Spinal cord (tissue), 10 donors: Measurements from ENCODE around the gene PCBP2. TPM values are rescaled to one million over a fixed set of nuclear protein-coding genes. Genes with fewer than 3 reads are reported as not detected.

ENCODE experiments used
- DNase-seq, 6 donors: peaks; one replicate each; pipeline versions ENCODE4 v3.0.0 to v3.0.0-alpha.2; 2013 to 2015; ENCODE audit warnings: low spot score in 6 of 6, low read depth in 4 of 6
- H3K27ac ChIP-seq: one replicate; pipeline ENCODE4 v1.5.1; 2013; ENCODE audit warnings: low read depth, low read length, control low read depth
- H3K27me3 ChIP-seq: one replicate; pipeline ENCODE4 v1.6.1; 2013; ENCODE audit warnings: low read length; ENCODE audit not compliant: control insufficient read depth, insufficient read depth
- H3K36me3 ChIP-seq: one replicate; pipeline ENCODE4 v1.6.1; 2013; ENCODE audit warnings: low read length; ENCODE audit not compliant: control insufficient read depth, insufficient read depth
- H3K4me1 ChIP-seq: one replicate; pipeline ENCODE4 v1.6.1; 2013; ENCODE audit warnings: low read length; ENCODE audit not compliant: control insufficient read depth, insufficient read depth
- H3K4me3 ChIP-seq: one replicate; pipeline ENCODE4 v1.5.1; 2013; ENCODE audit warnings: low read depth, low read length, control low read depth
- H3K9me3 ChIP-seq: one replicate; pipeline ENCODE4 v1.6.1; 2013; ENCODE audit warnings: low read length; ENCODE audit not compliant: control insufficient read depth, insufficient read depth
- WGBS: methylation state at CpG from one replicate; pipeline ENCODE4 v1.1.5; 2013; ENCODE audit warnings: missing lambda C conversion rate; ENCODE audit not compliant: insufficient coverage; 5-methylcytosine and 5-hydroxymethylcytosine counted together
- polyA plus RNA-seq, 2 donors: library from polyadenylated mRNA; unstranded; fragments of 120-200 nt; gene quantifications; one replicate each; pipeline ENCODE4 v1.2.1, GENCODE V29; 2013; ENCODE audit not compliant: insufficient read length in 2 of 2
- small RNA-seq: library from RNA; depleted of rRNA; stranded (forward); fragments of <200 nt; gene quantifications from one replicate; pipeline ENCODE3, GENCODE V24; 2014; ENCODE audit warnings: low replicate concordance
- total RNA-seq, 2 donors: library from RNA; depleted of rRNA in 1 of 2; stranded (reverse); fragments of 120-200 nt in 1 of 2; fragments of >200 nt in 1 of 2; gene quantifications; one replicate each; pipeline versions ENCODE4 v1.2.3 to v1.2.4, GENCODE V29; 2013 to 2014
- donor health status: healthy.

The PCBP2 gene
- total and polyA plus RNA-seq, 4 donors, result 287 to 700 (median 525) TPM

DNA sequence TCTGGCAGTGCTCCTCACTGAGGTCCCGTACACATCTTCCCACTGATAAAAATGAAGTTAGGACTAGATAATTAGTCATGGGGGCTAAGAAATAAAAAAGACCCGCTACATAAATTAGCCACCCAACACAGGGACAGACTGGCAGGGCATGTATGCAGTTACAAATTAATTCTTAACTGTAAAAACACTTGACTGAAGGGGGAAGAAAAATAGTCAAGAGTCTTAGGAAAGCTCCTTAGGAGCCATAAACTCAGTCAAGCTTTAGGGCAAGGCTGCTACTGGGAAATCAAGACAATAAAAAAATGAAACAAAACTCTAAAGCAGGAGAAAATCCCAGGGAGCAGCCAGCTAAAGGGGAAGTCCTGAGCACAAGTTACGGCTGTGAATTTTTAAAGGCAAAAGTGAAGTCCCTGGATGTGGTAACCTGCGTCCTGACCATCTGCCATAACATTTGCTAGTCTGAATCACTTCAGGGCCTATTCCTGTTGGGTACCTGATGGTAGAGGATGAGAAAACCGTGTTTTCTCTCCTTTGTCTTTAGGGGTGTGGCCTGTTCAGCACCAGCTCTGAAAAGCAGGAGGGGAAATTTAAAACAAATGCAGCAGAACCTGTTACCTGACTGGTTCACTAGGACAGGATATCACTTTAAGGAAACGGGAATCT lies 62.9 kb downstream of the PCBP2 start:
- Histone ChIP-seq H3K27ac (no peak overlapping the region), H3K36me3 (peaks cover 61% of the 10 kb centered on the region), H3K4me1 (no peaks in the 10 kb centered on the region), H3K4me3 (no peak overlapping the region), H3K27me3 (no peaks in the 10 kb centered on the region), H3K9me3 (no peaks in the 10 kb centered on the region)
- 68% methylated on average over 2 of the region's 6 CpGs for WGBS
- DNase-seq, result no peak

DNA sequence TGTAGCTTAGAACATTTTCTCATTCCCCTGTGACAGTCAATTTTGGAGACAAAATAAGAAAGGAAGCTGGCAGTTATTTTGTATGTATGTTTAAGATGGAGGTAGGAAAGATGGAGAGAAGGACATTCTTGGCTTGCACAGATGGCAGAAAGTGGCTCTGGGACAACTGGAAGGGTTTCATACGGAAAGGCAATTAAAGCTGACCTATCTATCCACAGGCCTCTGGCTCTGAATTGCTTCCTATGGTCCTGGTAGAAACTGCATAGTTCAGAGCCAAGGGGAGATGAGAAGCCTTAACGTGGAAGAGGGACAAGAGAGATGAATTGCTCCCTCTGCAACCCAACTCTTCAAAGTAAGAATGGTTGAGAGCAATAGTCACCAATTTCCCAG lies 63.4 kb downstream of the PCBP2 start:
- Histone ChIP-seq H3K36me3 (peaks cover 65% of the 10 kb centered on the region), H3K4me1 (no peaks in the 10 kb centered on the region), H3K27me3 (no peaks in the 10 kb centered on the region), H3K4me3 (no peak overlapping the region), H3K9me3 (no peaks in the 10 kb centered on the region), H3K27ac (no peak overlapping the region)
- no CpG with 5 or more reads among the region's 2 CpGs for WGBS
- no peak for DNase-seq

DNA sequence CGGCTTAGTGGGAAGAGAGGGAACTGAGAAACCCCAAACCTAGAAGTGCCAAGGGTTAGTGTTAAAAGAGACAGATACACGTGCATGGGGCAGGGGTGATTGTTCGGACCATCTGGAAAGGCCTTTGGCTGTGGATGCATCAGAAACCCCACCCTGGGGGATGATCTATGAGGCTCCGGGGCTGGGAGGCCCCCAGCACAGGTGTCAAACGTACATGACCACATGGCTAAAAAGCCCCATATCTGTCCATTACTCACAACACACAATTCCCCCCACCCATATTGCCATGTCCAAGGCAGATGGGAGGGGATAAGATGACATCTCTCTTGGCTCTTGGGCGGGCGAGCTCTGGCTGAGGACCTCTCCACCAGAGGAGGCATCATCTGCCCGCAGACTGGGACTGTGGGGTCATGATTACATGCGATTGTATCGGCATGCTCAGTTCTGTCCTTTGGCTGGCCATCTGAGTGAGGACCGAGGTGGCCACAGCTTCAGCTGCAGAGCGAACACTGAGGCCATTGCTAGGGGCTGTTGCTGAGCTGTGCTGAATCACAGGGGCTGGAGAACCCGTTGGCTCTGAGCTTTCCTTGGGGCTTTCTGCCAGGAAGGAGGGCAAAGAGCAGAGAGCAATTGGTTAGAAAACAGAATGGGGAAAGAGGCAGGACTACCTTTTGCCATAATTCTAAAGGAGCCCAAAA lies 65.0 kb downstream of the PCBP2 start:
- Histone ChIP-seq H3K4me1 (no peaks in the 10 kb centered on the region), H3K4me3 (no peak overlapping the region), H3K27ac (no peak overlapping the region), H3K27me3 (no peaks in the 10 kb centered on the region), H3K36me3 (peaks cover 65% of the 10 kb centered on the region), H3K9me3 (no peaks in the 10 kb centered on the region)
- DNase-seq, result no peak
- WGBS, result 89% methylated on average over 11 of the region's 13 CpGs

- Histone ChIP-seq H3K4me1 (no peaks in the 10 kb centered on the region), H3K27ac (no peak overlapping the region), H3K36me3 (peaks cover 58% of the 10 kb centered on the region), H3K9me3 (no peaks in the 10 kb centered on the region), H3K27me3 (no peaks in the 10 kb centered on the region), H3K4me3 (no peak overlapping the region)
- 93% methylated on average over 4 of the region's 5 CpGs for WGBS
- DNase-seq, result no peak
Measured at GRCh38 chr12:53518381-53518780, 66.5 kb downstream of the PCBP2 start.

- no peak for DNase-seq
- Histone ChIP-seq H3K4me1 (no peaks in the 10 kb centered on the region), H3K9me3 (no peaks in the 10 kb centered on the region), H3K27me3 (no peaks in the 10 kb centered on the region), H3K36me3 (peaks cover 53% of the 10 kb centered on the region), H3K27ac (no peak overlapping the region), H3K4me3 (no peak overlapping the region)
- WGBS, result no CpG with 5 or more reads among the region's 3 CpGs
Measured at GRCh38 chr12:53523131-53523530, 71.2 kb downstream of the PCBP2 start.

DNA sequence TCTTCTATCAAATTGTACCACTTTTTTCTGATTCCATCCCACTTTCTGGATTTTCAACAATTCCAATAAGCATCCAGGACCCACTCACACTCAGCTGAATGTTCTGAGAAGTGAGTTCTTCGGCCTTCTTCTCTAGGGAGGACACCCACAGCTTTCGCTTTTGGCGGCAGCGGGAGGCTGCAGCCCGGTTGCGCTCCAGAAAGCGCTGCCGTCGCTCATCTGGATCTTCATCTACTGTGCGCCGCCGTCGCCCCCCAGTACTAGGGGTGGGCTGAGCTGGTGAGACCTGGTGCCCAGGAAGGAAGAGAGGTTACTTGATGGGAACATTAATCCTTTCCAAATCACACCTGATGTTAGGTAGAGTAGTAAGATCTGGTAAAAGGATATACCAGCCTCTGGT lies 72.6 kb downstream of the PCBP2 start:
- Histone ChIP-seq H3K27ac (no peak overlapping the region), H3K27me3 (no peaks in the 10 kb centered on the region), H3K4me1 (no peaks in the 10 kb centered on the region), H3K36me3 (peaks cover 53% of the 10 kb centered on the region), H3K4me3 (no peak overlapping the region), H3K9me3 (no peaks in the 10 kb centered on the region)
- WGBS, result 96% methylated on average over 9 of the region's 13 CpGs
- DNase-seq, result no peak

DNA sequence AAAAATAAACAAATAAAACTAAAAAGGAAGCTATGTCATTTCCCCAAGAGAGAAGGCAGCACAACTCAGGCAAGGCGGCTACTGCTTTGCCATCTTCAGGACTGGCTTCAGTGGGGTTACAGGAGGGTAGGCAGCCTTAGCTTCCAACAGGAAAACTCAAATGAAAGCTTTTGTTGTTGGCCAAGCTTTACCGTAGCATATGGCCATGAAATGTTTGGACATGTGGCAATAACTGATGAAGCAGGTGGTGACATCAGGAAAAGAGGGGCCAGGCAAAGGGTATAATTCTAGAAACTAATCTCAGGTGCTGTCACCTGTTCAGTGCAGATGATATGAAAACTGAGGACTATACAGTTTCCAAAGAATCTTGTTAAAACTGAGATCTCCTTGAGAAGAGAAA lies 78.2 kb downstream of the PCBP2 start:
- no peak overlapping the region for H3K4me3 ChIP-seq
- no peaks in the 10 kb centered on the region for H3K9me3 ChIP-seq
- no peaks in the 10 kb centered on the region for H3K4me1 ChIP-seq
- WGBS, result 86% methylated on average over 2 of the region's 2 CpGs
- DNase-seq, result no peak
- no peak overlapping the region for H3K27ac ChIP-seq
- peaks cover 68% of the 10 kb centered on the region for H3K36me3 ChIP-seq
- H3K27me3 ChIP-seq, result no peaks in the 10 kb centered on the region

Small RNA genes within 50 kb of the gene (small RNA-seq; reads per million reads assigned to genes)
- not detected for gene AC023509.3

Other genes with a start within 250 kb of the PCBP2 start
- under 1 TPM; 0.61 to 0.79 TPM for gene ITGB7, start 244.9 kb upstream of the PCBP2 start, total RNA-seq
- under 1 TPM; 0.62 to 0.70 TPM for gene ITGB7, start 244.9 kb upstream of the PCBP2 start, polyA plus RNA-seq
- 10 to 100 TPM; 12.2 to 18.2 TPM for gene RARG, start 219.9 kb upstream of the PCBP2 start, total RNA-seq
- gene RARG, start 219.9 kb upstream of the PCBP2 start, polyA plus RNA-seq, result 10 to 100 TPM; 10.8 to 20.1 TPM
- gene ESPL1, start 183.8 kb upstream of the PCBP2 start, total RNA-seq, result 1 to 10 TPM; 3.0 to 4.5 TPM
- 1 to 10 TPM; 6.0 to 9.2 TPM for gene ESPL1, start 183.8 kb upstream of the PCBP2 start, polyA plus RNA-seq
- gene PFDN5, start 156.6 kb upstream of the PCBP2 start, total RNA-seq, result 100 to 1,000 TPM; 381 to 945 TPM
- 100 to 1,000 TPM; 566 to 570 TPM for gene PFDN5, start 156.6 kb upstream of the PCBP2 start, polyA plus RNA-seq
- gene MYG1, start 152.4 kb upstream of the PCBP2 start, total RNA-seq, result 10 to 100 TPM; 31.4 to 72.7 TPM
- 10 to 100 TPM; 86.8 to 93.5 TPM for gene MYG1, start 152.4 kb upstream of the PCBP2 start, polyA plus RNA-seq
- 10 to 100 TPM; 27.2 to 69.4 TPM for gene AAAS, start 130.5 kb upstream of the PCBP2 start, total RNA-seq
- 10 to 100 TPM; 63.4 to 84.3 TPM for gene AAAS, start 130.5 kb upstream of the PCBP2 start, polyA plus RNA-seq
- under 1 TPM; 0.22 to 0.30 TPM for gene SP7, start 115.7 kb upstream of the PCBP2 start, total RNA-seq
- gene SP7, start 115.7 kb upstream of the PCBP2 start, polyA plus RNA-seq, result under 1 TPM; 0.22 to 0.29 TPM
- 10 to 100 TPM; 38.1 to 55.2 TPM for gene SP1, start 71.9 kb upstream of the PCBP2 start, total RNA-seq
- gene SP1, start 71.9 kb upstream of the PCBP2 start, polyA plus RNA-seq, result 10 to 100 TPM; 31.3 to 32.6 TPM
- under 1 TPM; 0.50 to 0.61 TPM for gene AMHR2, start 28.2 kb upstream of the PCBP2 start, total RNA-seq
- under 1 TPM in 1 of 2 donors, not detected in 1; 0.23 TPM for gene AMHR2, start 28.2 kb upstream of the PCBP2 start, polyA plus RNA-seq
- 10 to 100 TPM; 14.9 to 33.7 TPM for gene PRR13, start 10.4 kb upstream of the PCBP2 start, total RNA-seq
- gene PRR13, start 10.4 kb upstream of the PCBP2 start, polyA plus RNA-seq, result 10 to 100 TPM; 56.3 to 57.7 TPM
- gene MAP3K12, start 47.4 kb downstream of the PCBP2 start, total RNA-seq, result 10 to 100 TPM; 26.4 to 40.1 TPM
- 10 to 100 TPM; 53.9 to 75.6 TPM for gene MAP3K12, start 47.4 kb downstream of the PCBP2 start, polyA plus RNA-seq
- 10 to 100 TPM; 22.5 to 43.6 TPM for gene TARBP2, start 49.2 kb downstream of the PCBP2 start, total RNA-seq
- gene TARBP2, start 49.2 kb downstream of the PCBP2 start, polyA plus RNA-seq, result 10 to 100 TPM; 40.4 to 46.2 TPM
- 1 to 10 TPM; 2.2 to 3.0 TPM for gene NPFF, start 55.4 kb downstream of the PCBP2 start, total RNA-seq
- gene NPFF, start 55.4 kb downstream of the PCBP2 start, polyA plus RNA-seq, result 1 to 10 TPM; 5.9 to 7.7 TPM
- gene ATF7, start 174.3 kb downstream of the PCBP2 start, total RNA-seq, result 10 to 100 TPM; 18.7 to 20.4 TPM
- gene ATF7, start 174.3 kb downstream of the PCBP2 start, polyA plus RNA-seq, result 10 to 100 TPM; 28.1 to 31.1 TPM
- gene ATP5MC2, start 224.0 kb downstream of the PCBP2 start, total RNA-seq, result 100 to 1,000 TPM in 1 of 2 donors, 10 to 100 TPM in 1; 65.8 to 221 TPM
- gene ATP5MC2, start 224.0 kb downstream of the PCBP2 start, polyA plus RNA-seq, result 100 to 1,000 TPM; 374 to 387 TPM